NCI-H146 treated with DMSO at 0.1 percent for 48 hours (cell line): ENCODE measurements around the gene CAMTA1.

Source experiments
- DNase-seq: peaks from one replicate; lab custom pipeline; 2025; ENCODE audit not compliant: unreplicated experiment; lab: John Stamatoyannopoulos, UW

The CAMTA1 gene

GRCh38 chr1:7534061-7534825, 749.0 kb downstream of the CAMTA1 start:
- no peak for DNase-seq

- DNase-seq: no peak
Observed at GRCh38 chr1:7535016-7535415, 749.8 kb downstream of the CAMTA1 start.

GRCh38 chr1:7535934-7536878, 751.0 kb downstream of the CAMTA1 start:
- DNase-seq: no peak

GRCh38 chr1:7536891-7537591, 751.8 kb downstream of the CAMTA1 start:
- no peak for DNase-seq

- DNase-seq: peak; percentile 7
Observed at GRCh38 chr1:7538033-7538432, 752.8 kb downstream of the CAMTA1 start.

- no peak for DNase-seq
Observed at GRCh38 chr1:7538849-7539768, 753.9 kb downstream of the CAMTA1 start.

GRCh38 chr1:7539769-7540175, 754.5 kb downstream of the CAMTA1 start:
- DNase-seq: no peak

GRCh38 chr1:7540816-7541215, 755.6 kb downstream of the CAMTA1 start:
- no peak for DNase-seq

- DNase-seq: no peak
Observed at GRCh38 chr1:7541629-7542028, 756.4 kb downstream of the CAMTA1 start.

GRCh38 chr1:7543718-7544090, 758.5 kb downstream of the CAMTA1 start:
- DNase-seq: no peak

GRCh38 chr1:7549277-7550161, 764.3 kb downstream of the CAMTA1 start:
- DNase-seq: no peak

GRCh38 chr1:7550261-7550865, 765.1 kb downstream of the CAMTA1 start:
- DNase-seq: no peak

GRCh38 chr1:7550981-7551380, 765.7 kb downstream of the CAMTA1 start:
- DNase-seq: no peak

- no peak for DNase-seq
Observed at GRCh38 chr1:7551442-7551841, 766.2 kb downstream of the CAMTA1 start.

- no peak for DNase-seq
Observed at GRCh38 chr1:7552402-7552801, 767.1 kb downstream of the CAMTA1 start.

GRCh38 chr1:7553042-7553690, 767.9 kb downstream of the CAMTA1 start:
- no peak for DNase-seq

GRCh38 chr1:7554385-7555235, 769.4 kb downstream of the CAMTA1 start:
- DNase-seq: no peak
